GM19467 (cell line): ENCODE data around the gene ZMYM4.

Experiments used
- ATAC-seq: cut with Tn5 transposase; IDR thresholded peaks from one replicate; pipeline ENCODE4 v1.9.1; 2021; ENCODE audit warnings: mild to moderate bottlenecking, moderate library complexity; ENCODE audit not compliant: unreplicated experiment

ZMYM4 gene

GRCh38 chr1:35274197-35274596, 5.7 kb downstream of the ZMYM4 start:
- no peak for ATAC-seq

- ATAC-seq, result no peak
Observed at GRCh38 chr1:35278886-35279554, 10.5 kb downstream of the ZMYM4 start.

GRCh38 chr1:35279555-35279904, 11.0 kb downstream of the ZMYM4 start:
- no peak for ATAC-seq

GRCh38 chr1:35280006-35280405, 11.5 kb downstream of the ZMYM4 start:
- no peak for ATAC-seq

GRCh38 chr1:35281565-35281964, 13.1 kb downstream of the ZMYM4 start:
- ATAC-seq, result no peak

GRCh38 chr1:35282172-35282571, 13.7 kb downstream of the ZMYM4 start:
- ATAC-seq, result no peak

- no peak for ATAC-seq
Observed at GRCh38 chr1:35284852-35285251, 16.3 kb downstream of the ZMYM4 start.

- no peak for ATAC-seq
Observed at GRCh38 chr1:35285771-35286606, 17.5 kb downstream of the ZMYM4 start.

GRCh38 chr1:35287807-35288640, 19.5 kb downstream of the ZMYM4 start:
- no peak for ATAC-seq

GRCh38 chr1:35288761-35289160, 20.3 kb downstream of the ZMYM4 start:
- no peak for ATAC-seq

GRCh38 chr1:35290452-35290851, 21.9 kb downstream of the ZMYM4 start:
- no peak for ATAC-seq

GRCh38 chr1:35294809-35295208, 26.3 kb downstream of the ZMYM4 start:
- ATAC-seq, result no peak

GRCh38 chr1:35297886-35298285, 29.4 kb downstream of the ZMYM4 start:
- no peak for ATAC-seq

GRCh38 chr1:35298464-35298863, 30.0 kb downstream of the ZMYM4 start:
- no peak for ATAC-seq

- no peak for ATAC-seq
Observed at GRCh38 chr1:35300376-35300775, 31.9 kb downstream of the ZMYM4 start.

- ATAC-seq, result no peak
Observed at GRCh38 chr1:35301674-35302392, 33.3 kb downstream of the ZMYM4 start.

GRCh38 chr1:35305383-35305782, 36.9 kb downstream of the ZMYM4 start:
- ATAC-seq, result no peak

GRCh38 chr1:35315649-35316048, 47.1 kb downstream of the ZMYM4 start:
- no peak for ATAC-seq

- no peak for ATAC-seq
Observed at GRCh38 chr1:35316264-35316663, 47.8 kb downstream of the ZMYM4 start.

- ATAC-seq, result no peak
Observed at GRCh38 chr1:35319988-35320713, 51.6 kb downstream of the ZMYM4 start.
